Ramos (cell line): ENCODE results near the gene ATP5MC2.
"Not testable (repeated sequence)": the region's sequence is repeated elsewhere in the genome, so short reads cannot be mapped to it uniquely, and the experiment has no call there.

Experiments used
- in situ Hi-C: fragments of 300-500 bp; cut with MboI; formaldehyde crosslinking; loops from one replicate; pipeline ENCODE4 v1.14.3; 2022; ENCODE audit warnings: low sequenced_read_pairs; ENCODE audit not compliant: unreplicated experiment

ATP5MC2 gene

DNA sequence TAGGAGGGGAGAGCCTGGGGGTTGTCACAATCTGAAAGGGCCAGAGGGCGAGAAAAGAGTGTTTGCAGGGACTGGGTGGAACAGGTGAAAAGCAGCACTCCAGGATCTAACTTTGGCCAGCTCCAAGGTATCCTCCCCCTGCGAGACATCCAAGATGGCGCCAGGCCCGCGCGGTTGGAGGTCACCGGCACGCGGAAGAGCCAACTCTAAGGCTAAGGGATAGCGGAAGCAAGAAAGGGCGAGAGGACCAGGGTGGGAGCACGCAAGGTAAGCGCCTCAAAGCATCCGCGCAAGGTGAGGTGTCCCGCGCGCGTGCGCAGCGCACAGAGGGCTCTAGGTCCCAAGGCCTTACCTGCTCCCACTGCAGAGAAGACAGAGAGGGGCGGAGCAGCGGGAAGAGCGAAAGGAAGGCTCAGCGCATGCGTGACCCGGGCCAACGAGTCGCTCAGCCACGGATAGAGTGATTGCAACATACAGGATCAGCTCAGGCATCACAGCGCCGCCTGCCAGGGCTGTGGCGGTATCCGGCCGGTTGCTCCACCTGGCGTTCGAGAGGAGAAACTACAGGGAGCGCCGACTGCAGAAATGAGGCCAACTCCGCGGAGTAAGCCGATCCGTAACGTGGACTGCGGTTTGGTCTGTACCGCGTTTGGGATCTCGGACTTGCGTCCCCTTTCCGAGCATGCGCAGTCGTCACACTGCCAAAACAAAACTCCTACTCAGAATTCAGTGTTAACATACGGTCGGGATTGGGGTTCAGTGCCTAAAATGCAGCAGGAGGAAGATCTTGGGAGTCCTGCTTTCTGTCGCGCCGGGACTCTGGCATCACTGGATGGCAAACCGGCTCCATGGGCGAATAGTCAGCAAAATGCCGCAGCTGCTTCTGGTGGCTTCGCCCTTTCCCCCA is at the start of gene ATP5MC2:
TSS of gene ATP5MC2 (minus strand) at position 383 of the 907 bp plus-strand sequence. CDS start 3,469 bp downstream, outside the sequence.
- in situ Hi-C loops: loop anchor here (10.0 kb wide), 1 partner anchor 131 kb away; no protein-coding TSS in a partner anchor

DNA sequence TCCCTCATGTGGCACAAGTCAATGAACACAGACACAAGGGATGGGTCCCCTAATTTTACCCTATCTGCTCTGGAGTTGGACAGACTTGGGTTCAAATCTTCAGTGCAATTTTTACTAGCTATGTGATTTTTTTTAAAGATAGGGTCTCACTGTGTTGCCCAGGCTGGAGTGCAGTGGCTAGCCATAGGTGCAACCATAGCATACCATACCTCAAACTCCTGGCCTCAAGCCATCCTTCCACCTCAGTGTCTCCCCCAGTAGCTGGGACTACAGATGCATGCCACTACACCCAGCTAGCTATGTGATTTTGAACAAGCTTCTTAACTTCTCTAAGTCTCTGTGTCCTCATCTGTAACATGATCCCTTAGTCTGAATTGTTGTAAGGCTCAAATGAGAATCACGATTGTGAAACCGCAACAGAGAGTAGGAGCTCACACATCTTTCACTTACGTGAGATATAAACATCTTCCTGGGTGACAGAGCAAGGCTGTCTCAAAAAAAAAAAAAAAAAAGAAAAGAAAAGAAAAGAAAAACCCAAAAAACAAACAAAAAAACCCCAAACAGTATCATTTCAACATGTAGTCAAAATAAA is 46.7 kb upstream of the ATP5MC2 start:
- in situ Hi-C loops: no loop called here

DNA sequence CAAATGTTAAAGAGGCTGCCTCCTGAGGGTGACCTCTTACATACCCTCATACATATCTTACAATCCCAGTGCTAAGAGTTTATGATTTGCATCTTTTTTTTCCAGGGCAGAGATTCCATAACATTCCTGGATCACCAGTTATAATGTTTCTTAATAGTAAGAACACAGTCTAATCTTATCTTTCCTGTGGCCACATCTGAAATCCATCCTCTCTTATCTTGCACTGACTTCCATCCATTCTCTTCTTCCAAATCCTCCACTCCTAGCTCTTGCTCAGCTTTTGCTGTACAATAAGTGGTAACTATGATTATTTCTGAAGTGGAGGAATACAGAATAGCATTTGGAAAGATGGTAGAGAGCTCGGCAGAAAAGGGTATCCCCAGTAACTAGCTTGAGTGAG is 45.1 kb upstream of the ATP5MC2 start:
- in situ Hi-C loops: no loop called here

DNA sequence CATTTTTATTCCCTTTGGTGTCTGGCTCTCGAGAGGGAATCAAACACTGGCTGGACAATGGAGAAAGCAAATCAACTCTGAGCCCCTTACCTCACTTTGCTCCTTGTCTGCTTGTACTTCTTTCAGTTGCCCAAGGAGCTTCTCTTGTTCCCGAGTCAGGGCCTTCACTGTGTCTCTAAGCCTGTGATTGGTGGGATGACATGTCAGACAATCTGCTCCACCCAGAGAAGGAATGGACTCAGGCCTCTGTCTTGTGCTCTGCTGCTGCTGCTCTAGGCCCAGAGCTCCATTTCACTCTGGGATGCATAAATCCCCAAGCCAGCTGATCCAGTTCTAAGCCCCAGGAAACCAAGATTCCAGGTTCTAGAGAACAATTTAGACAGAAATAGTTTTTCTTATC is 43.8 kb upstream of the ATP5MC2 start:
- in situ Hi-C loops: no loop called here

DNA sequence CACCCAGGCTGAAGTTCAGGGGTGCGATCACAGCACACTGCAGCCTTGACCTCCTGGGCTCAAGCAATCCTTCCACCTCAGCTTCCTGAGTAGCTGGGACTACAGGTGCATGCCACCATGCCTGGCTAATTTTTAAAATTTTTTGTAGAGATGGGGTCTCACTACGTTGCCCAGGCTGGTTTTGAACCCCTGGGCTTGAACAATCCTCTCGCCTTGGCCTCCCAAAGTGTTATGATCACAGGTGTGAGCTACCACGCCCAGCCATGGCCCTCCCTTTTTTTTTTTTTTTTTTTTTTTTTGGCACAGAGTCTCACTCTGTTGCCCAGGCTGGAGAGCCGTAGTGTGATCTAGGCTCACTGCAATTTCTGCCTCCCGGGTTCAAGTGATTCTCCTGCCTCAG is 42.7 kb upstream of the ATP5MC2 start:
- in situ Hi-C loops: not testable (repeated sequence)

DNA sequence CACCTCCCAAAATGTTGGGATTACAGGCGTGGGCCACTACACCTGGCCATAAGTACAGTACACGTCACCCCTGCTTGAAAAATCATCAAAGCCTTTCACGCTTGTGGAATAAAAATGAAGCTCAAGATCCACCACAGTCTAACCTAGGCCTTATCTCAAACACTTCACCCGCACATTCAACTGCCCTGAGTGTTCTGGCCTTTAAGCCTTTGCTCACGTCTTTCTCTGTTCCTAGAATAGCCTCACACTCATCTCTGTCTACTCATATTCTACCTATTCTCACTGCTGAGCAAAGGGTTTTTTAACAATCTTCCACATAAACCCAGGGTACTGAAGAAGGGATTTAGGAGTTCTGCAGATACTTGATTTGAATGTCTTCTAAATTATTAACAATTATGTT is 41.4 kb upstream of the ATP5MC2 start:
- in situ Hi-C loops: no loop called here

DNA sequence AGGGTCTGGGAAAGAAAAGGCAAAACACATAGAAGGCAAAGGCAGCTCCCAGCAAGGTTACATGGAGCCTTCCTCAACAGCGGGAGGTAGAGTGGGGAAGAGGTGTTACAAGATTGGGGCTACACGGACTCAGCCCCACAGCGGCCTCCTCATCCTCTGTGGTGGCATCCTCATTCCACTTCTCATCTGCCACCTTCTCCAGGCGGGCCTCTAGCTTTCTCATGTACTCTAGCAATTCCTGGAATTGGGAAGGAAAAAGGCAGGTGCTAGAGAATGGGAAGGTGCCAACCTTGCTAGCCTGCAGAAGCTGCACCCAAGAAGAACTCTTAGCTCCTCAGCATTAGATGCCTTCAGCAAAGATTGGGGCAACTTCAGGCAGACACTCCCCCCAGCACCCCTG is 38.1 kb upstream of the ATP5MC2 start:
- in situ Hi-C loops: no loop called here

DNA sequence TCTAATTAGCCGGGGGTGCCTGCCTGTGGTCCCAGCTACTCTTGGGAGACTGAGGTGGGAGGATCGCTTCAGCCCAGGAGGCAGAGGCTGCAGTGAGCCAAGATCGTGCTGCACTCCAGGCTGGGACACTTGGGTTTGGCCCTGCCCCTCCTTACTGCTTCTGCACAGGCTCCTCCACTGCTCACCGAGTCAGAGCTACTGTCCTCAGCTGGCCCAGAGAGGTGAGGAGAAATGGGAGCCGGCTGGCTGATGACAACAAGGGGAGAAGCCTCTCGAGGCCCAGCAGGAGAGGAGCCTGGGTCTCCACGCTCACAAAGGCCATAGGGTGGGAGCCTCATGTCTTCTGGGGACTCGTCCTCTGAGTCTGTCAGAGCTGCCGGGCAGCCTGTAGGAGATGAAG is 37.6 kb upstream of the ATP5MC2 start:
- in situ Hi-C loops: no loop called here

DNA sequence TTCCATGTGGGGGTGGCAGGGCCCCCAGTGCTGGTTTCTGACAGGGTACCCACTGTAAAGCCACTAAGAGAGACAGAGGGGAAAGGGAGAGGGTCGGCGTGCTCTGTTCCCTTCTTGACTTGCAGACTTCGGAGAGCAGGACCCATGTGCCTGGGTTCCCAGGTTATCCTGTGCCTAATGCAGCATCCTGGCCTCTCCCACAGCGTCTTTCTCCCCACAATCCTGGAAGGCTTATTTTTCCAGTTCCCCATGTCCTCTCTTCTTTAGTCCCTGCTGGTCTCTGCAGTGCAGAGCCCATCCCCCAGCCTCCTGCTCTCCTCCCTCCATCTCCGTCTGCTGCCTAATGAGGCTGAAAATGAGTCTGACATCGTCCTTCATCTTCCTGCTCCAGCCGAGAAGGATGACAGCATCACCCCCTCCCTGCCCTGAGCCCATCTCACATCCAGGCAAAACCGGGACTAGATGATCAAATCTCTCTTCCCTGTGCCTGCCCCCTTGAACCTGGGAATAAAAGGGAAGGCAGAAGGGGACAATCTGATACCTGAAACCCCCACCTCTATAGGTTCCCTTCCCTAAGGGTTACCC is 36.3 kb upstream of the ATP5MC2 start:
- in situ Hi-C loops: no loop called here

DNA sequence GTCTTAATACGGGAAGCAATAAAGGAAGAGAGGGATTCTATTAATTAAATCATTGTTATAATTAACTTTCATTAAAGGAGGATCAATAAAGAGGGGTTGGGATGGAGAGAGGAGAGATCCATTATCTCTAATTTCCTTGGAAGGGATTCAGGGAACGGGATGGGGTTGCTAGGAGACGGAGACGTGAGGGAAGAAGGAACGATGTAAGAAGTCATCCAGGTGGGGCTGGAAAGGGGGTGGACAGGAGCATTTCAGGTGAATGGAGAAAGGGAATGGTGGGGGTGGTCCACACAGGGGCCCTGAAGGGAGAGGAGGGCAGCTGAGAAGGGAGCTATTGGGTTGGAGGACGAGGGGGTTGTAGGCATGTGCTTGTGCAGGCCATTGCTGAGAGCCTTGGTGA is 34.2 kb upstream of the ATP5MC2 start:
- in situ Hi-C loops: no loop called here

DNA sequence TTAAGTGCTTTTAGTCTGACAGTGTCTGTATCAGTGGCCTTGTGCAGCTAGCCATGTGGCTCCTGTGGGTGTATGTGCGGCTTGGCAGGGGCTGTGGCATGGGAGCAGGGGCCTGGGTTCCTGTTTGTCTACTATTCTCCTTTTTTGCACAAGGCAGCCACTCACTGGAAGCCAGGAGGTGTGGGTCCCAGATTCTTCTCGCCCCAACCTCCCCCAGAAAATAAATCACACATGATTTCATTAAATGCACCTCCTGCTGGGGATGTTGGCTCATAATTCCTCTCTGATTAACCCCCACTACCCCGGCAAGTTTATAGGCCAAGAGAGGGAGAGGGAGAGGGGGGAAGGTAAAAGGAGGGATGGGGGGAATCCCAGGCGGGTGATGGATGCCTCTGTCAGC is 33.8 kb upstream of the ATP5MC2 start:
- in situ Hi-C loops: loop anchor here (10.0 kb wide), 2 partner anchors 275 to 485 kb away; partner anchors contain the start of gene HOXC10

DNA sequence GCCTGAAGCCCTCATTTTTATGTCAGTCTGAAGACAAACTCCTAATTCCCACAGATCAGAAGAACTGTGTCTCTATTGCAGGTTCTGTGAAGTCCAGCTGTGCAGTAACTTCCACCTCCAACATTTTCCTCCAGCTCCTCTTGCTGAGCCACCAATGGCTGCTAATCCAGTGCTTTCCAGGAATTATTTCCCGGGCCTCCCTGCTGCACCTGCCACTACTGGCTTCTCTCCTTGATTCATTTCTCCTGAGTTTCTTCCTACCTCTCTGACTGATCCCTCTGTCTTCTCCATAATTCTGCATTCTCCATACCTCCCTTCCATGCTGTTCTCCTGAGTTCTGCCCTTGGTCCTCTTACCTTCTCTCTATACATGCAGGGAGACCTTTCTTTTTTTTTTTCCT is 30.2 kb upstream of the ATP5MC2 start:
- in situ Hi-C loops: loop anchor here (10.0 kb wide), 2 partner anchors 279 to 489 kb away; partner anchors contain the start of gene HOXC10

DNA sequence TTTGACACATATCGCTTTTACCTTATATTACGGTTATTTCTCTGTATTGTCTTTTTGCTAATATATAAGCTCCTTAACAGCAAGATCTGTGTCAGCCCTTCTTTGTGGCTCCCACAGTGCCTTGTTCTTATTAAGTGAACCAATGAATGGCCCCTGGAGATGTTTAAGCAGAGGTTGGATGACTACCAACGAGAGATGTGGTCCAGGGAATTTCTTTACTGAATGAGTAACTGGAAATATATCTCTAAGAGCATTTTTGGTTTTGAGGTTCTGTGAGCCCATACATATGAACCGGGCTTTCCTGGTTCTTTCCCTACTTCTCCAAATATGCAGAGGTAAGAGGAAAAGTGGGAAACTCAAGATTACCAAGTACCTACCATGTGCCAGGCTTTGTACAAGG is 27.9 kb upstream of the ATP5MC2 start:
- in situ Hi-C loops: loop anchor here (5.0 to 10.0 kb wide), 3 partner anchors 39 to 491 kb away; partner anchors contain the start of gene HOXC10

DNA sequence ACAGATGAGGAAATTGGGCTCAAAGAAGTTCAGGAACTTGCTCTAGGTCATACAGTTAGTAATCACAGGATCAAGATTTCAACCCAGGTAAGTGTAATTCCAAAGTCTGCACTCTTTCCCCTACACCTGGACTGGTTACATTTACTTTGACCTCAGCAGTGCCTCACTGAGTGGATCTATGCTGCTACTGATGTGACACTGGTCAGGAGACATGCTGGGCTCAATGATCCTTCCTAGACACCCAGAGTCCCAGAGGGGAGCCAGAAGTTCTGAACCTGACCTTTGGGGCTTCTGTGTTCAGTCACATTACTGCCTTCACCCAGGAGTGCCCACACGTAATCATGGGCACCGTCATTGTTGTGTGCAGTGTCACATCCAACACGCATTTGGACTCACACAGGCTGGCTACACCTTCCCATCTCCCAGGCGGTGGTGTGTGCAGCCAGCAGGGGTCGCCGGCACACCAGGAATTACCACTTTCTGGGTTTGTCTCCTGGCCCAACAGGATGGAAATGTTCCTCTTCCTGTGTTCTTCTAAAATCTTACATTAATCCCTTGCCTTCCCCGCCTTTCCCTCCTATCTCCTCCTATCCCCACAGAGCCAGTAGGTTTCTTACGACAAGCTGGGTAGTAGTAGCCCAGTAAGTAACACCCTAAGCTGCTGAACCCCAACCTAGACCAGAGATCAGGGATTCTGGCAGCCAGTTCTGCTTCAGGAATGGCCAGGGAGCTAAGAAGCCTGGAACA is 25.8 kb upstream of the ATP5MC2 start:
- in situ Hi-C loops: loop anchor here (5.0 to 10.0 kb wide), 3 partner anchors 41 to 493 kb away; partner anchors contain the start of gene HOXC10

DNA sequence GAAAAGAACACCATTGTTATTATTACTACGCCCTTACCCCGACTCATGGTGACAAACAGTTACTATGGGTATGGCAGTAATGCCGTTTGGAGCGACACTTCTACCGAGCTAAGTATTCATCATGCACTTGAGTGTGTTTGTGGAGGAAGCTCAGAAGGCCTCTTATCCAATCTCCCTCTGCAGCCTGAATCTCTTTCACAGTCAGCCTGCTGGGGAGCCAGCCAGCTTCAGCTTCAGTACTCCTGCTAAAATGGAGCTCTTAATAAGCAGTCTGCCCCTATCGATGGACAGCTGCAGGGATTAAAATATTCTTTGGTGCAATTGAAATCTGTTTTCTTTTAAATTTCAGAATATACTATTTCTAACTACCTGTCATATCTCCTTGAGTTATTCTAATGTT is 24.7 kb upstream of the ATP5MC2 start:
- in situ Hi-C loops: loop anchor here (5.0 to 10.0 kb wide), 3 partner anchors 42 to 494 kb away; partner anchors contain the start of gene HOXC10

DNA sequence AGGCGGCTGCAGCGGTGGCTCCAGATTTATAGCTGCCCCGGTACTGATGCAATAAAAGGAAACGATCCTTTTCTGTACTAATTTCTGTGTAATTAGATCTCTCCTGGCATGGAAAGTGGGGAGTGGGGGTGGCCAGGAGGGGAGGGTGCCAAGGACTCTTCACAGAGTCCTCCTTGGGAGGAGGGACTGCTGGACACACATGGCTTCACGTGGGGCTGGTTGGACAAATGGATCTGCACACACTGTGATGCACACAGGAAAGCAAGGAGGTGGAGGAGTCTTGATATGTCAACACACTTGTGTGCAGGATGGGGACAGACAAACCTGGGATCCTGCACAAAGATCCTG is 23.8 kb upstream of the ATP5MC2 start:
- in situ Hi-C loops: loop anchor here (5.0 to 10.0 kb wide), 3 partner anchors 43 to 495 kb away; partner anchors contain the start of gene HOXC10

DNA sequence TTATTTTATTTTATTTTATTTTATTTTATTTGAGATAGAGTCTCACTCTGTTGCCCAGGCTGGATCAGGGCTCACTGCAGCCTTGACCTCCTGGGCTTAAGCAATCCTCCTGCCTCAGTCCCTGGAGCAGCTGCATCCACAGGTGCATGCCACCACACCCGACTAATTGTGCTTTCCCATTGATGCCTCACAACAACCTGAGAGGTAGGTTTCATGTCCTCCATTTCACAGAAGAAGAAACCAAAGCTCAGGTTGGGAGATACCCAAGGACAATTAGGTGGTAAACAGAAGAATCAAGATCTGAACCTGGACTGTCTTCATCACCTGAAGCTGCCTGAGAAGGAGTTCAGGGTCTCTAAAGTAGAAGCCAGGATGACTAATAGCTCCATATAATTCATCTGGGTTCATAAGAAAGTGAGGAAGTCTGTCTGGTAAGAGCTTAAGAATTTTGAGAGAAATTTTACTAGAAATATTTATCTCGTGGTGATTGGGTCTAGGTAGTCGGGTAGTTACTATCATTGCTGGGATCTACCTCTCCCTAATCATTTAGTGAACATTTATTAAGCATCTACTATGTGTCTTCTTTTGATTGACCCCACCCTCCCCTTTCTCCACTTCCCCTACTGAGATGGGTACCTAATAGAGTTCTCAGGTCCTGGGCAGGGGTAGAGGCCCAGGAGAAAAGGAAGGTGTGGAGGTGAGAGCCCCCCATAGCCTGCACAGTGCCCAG is 23.2 kb upstream of the ATP5MC2 start:
- in situ Hi-C loops: no loop called here

DNA sequence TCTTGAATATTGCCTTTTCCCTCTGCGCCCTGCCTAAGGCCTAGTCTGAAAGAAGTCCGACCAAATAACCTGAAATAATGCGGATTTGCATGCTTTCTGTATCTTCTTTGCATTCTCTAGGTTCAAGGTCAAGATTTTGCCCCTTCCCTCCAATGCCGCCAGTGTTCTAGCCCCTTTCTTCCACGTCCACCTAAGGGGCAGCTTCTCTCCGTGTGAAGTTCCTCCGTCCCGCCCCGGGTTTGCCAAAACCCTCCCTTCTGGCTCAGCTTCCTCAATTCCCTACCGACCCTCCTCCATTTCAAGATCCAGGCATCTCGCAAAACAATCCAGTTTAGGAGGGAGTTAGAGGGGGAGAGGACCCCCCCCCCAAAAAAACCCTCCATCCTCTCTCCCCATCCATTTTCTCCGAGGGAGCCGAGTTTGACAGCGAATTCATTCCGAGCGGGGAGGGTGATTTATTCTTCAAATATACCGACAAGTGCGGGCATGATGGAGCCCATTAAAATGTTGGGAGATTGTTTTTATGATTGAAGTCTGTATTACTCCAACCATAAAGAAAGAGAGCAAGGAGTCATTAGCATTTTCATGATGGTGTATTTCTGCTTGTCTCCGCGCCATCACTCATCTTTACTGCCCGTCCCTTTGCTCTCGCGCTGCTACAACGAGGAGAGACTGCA is 20.9 kb upstream of the ATP5MC2 start:
- in situ Hi-C loops: no loop called here

DNA sequence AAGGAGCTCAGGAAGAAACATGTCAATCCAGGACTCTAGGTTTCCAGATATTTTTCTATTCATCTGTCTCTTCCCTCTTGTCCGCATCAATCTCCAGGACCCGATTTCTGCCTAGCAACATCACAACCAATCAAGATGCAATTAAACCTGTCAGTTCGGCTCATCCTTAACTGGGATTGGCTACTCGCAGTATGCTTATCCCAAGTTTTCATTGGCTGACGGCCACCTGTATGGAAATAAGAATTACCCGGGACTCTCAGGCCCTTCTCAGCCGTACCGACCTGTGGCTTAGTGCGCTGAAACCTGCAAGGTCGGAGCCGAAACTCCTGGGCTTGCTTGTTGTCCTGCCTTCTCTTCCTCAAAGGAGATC is 20.4 kb upstream of the ATP5MC2 start:
- in situ Hi-C loops: no loop called here
